HG03280 (cell line): ENCODE results near the gene ISLR2.
"Not testable (repeated sequence)": the region's sequence is repeated elsewhere in the genome, so short reads cannot be mapped to it uniquely, and the experiment has no call there.

ENCODE experiments used
- ATAC-seq: cut with Tn5 transposase; IDR thresholded peaks from one replicate; pipeline ENCODE4 v1.9.1; 2021; ENCODE audit warnings: mild to moderate bottlenecking, moderate library complexity; ENCODE audit not compliant: unreplicated experiment

ISLR2 gene

GRCh38 chr15:74156678-74157411 lies 26.5 kb downstream of the ISLR2 start:
- no peak for ATAC-seq

DNA sequence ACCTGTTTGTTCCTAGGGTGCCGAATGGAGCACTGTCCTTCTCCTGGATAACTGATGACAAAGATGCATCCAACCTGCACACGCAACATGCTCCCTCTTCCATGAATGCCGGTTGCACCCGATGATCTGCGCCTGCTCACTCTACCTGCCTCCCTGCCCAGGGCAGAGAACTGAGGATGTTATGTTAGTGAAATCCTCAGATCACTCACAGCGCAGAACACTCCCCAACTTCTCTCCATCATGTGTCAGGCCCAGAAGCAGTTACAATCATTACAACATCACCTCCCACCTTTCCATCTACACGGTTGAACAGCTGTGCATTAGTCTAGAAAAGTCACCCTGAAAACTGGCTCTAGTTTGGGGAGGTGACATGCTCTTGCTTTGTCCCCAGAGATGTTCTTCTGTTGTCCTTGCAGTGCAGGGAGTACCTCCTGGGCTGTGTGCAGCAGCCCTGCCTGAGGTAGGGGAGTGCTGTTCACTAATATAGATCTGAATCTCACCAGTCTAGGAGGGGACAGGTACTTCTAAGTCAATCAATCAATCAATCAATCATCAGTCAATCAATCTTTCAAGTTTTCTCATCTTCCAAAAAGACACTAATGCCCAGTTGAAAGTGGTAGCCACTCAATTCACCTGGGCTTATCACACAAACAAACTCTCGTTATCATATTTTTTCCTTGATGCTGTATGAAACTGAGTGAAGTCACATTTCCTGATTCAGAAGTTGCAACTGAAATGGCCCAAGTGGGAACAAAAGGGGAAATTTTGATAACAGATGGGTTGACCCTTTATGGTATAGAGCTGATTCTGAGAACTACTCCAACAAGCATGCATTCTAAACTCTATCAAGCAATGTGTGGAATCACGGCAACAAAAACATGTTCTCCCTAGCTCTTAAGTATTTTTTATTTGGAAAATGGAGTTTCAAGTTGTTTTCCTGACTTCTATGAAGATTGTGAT lies 27.8 kb downstream of the ISLR2 start:
- ATAC-seq, result no peak

DNA sequence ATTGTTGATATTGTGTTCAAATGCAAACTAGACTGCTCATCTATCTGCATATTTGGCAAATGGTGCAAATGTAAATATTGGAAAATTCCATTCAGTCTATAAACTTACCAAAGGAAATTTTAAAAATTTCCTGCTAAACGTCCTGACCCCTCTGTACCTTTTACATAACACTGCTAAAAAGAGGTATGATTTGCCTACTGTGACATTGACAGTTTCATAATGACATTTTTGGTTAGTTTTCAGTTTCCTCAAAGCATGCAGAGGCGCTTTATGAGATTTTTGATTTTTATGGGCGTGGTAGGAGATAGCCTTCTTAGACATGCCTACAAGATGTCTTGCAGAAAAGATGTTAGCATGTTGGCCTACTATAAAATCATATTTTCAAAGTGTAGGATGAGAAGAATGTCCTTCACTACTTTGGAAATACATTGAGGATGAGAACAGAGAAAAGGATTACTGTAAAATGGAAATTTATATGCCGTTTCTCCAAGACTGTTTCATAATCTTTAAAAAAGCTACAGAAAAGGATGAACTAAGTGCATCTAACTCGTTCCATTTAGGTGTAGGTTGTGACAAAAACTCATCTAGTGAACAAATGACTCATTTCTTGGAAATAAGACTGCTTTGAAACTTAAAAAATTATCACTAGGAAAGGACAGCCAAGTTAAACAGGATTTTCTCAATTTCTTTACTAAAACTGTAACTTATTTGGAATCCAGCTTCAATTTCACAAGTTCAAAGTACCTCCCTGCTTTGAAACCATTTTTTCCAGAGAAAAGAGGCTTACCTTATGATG lies 28.7 kb downstream of the ISLR2 start:
- peak; percentile 80 for ATAC-seq

GRCh38 chr15:74159773-74160172 lies 29.4 kb downstream of the ISLR2 start:
- ATAC-seq, result no peak

DNA sequence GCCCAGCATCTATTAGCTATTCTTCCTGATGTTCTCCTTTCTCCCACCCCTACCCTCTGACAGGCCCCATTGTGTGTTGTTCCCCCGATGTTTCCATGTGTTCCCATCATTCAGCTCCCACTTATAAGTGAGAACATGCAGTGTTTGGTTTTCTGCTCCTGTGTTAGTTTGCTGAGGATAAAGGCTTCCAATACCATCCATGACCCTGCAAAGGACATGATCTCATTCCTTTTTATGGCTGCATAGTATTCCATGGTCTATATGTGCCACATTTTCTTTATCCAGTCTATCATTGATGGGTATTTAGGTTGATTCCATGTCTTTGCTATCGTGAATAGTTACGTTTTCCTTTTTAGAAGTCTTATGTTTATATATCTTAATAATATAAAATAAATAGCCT lies 30.0 kb downstream of the ISLR2 start:
- not testable (repeated sequence) for ATAC-seq

- not testable (repeated sequence) for ATAC-seq
Observed at GRCh38 chr15:74162195-74162536, 31.8 kb downstream of the ISLR2 start.

GRCh38 chr15:74165461-74165860 lies 35.1 kb downstream of the ISLR2 start:
- no peak for ATAC-seq

DNA sequence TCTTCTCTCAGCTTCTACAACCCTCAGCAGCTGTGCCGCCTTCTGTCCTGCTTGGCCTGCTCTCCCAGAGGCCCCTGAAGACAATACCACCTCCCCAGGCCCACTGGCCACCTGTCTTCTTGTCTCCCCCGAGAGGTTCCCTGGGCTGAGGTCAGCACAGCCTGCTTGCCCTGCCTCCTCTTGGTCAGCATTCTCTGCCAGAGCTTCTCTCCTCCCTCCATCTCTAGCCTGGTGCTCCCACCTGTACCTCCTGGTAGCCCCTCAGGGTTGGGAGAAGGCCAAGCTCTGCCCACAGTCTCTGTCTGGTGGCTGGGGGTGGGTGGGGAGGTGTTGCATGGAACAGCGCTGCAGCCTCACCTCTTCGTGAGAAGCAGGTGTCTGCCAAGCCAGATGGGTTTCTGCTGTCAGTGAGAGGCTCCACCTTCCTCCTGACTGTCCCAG lies 37.5 kb downstream of the ISLR2 start:
- no peak for ATAC-seq

DNA sequence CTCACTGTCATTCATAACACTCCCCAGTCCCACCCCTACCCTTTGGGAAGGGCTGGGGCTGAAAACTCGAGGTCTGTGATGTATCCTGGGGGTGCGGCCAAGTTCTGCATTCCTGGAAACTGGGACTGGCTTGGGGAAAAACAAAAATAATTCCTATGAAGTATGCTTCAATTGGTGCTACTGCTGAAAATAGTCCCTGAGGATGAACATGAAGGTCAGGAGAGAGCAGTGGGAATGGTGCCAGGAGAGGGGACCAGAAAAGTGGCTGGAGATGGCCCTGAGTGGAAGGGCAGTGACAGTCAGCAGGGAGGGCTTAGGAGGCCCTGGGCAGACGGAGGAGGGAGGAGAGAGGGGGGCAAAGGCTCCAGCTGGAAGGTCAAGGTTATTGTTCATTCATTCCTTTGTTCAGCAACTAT lies 38.3 kb downstream of the ISLR2 start:
- no peak for ATAC-seq

- ATAC-seq, result no peak
Observed at GRCh38 chr15:74170071-74170844, 39.9 kb downstream of the ISLR2 start.

DNA sequence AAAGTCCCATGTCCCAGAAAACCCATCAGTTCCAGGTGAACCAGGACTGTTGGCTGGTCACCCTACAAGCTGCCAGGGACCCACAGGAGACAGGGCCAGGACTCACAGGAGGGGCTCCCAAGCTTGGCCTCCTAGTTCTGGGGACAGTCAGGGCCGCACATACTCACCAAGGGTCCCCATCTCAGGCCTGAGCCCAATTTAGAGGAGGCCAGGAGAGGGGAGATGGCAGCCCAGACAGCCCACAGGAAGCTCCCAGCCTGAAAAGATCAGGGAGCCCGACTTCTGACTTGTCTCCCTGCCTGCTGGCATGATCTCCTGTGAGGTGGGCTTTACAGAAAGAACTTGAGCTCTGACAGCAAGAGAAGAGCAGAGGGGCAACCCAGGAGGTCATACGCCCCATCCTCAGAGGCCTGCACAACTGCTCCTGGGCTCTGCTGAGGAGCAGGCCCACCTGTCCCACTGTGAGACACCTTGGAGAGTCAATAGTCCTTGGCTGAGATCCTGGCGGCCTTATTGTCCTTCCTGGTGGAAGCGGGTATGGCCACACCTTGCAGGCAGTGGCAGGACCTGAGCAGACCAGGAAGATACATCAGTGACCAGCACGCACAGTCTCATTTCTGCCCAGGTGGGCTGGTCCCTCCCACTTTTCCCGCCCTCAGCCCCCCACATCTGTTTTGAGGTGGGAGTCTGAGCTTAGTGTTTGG lies 40.6 kb downstream of the ISLR2 start:
- ATAC-seq, result no peak

- no peak for ATAC-seq
Observed at GRCh38 chr15:74171965-74172541, 41.7 kb downstream of the ISLR2 start.

DNA sequence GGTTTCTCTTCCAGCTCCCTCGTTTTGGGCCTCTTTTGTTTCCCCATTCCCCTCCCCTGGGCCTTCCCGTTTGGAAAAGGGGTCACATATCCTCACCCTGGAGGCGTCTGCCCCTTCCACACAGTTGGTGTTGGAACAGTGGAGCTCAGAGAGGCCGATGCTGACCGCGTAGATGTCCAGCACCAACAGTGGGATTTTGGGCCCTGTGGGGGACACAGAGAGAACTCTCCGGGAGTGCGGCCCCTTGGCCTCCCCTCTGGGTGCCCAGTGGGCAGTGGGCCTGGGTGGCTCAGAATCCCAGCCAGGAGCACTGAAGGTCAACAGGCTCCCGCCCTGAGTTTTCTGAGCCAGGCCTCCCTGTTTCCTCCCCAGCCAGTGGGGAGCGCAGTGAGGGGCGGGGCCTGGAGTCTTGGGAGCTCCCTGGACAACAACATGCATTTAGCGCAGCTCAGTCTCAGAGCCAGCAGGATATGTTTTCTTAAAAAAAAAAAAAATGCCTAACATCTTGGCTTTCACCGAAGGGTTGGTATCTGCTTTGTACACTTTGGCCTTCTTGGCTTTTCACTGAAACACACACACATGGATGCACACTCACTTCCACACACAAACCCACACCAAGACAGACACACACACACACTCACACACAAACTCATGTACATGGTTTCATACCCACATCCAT lies 42.5 kb downstream of the ISLR2 start:
- ATAC-seq, result no peak

DNA sequence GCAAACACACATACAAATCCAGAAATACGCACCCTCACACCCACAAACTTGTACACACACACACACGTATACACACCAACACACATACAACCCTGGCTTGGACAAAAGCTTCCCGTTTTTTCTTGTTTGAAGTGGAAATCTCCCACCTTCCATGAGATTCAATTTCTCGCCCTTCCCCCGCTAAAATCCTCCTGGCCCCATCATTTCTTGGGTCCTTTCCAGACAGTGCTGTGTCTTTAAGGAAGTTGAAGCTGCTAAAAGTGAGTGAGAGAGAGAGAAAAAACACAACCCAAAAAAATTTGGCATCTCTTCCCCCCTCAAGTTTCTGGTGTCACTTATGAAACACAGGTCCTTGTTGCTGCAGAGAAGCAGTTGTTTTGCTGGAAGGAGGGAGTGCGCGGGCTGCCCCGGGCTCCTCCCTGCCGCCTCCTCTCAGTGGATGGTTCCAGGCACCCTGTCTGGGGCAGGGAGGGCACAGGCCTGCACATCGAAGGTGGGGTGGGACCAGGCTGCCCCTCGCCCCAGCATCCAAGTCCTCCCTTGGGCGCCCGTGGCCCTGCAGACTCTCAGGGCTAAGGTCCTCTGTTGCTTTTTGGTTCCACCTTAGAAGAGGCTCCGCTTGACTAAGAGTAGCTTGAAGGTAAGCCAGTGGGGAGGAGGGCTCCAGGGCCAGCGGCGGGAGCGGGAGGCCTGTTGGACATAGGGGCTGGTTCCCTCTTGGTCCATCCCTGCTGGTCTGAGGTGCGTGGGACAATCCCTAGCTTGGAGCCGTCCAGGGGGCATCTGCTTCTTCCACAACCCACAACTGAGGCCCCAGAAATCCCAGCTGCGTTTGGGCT lies 43.2 kb downstream of the ISLR2 start, which contains the start of gene ISLR:
ISLR (plus strand) TSS at position 331 of the 839 bp plus-strand sequence. CDS start 1,149 bp downstream, outside the sequence.
- no peak for ATAC-seq

DNA sequence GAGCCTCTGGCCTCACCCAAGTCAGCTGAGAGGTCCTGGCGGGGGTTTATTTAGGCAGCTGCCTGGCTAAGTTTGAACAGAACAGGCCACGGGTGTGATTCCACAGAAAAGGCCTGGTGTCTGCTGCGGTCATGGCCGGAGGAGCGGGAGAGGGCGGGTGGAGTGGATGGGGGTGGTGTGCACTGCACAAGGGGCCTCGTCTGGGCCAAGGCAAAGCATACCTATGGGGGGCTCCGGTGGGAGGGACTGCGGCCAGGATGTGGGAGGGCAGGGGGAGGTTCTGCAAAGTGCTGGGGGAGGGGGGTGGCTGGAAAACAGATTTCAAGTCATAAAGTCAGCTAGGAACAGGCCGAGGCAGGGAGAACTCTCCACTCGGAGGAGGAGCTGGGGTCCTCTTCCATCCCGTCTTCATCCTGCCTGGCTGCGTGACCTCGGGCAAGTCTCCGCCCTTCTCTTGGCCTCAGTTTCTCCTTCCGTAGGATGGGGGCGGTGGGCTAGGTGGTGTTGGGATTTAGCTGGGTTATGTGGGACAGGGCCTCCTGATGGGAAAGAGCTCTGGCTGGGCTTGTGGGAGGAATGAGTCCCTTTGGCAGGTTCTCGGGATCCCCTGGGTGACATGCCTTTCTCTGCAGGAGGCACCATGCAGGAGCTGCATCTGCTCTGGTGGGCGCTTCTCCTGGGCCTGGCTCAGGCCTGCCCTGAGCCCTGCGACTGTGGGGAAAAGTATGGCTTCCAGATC lies 44.0 kb downstream of the ISLR2 start:
- ATAC-seq, result no peak

DNA sequence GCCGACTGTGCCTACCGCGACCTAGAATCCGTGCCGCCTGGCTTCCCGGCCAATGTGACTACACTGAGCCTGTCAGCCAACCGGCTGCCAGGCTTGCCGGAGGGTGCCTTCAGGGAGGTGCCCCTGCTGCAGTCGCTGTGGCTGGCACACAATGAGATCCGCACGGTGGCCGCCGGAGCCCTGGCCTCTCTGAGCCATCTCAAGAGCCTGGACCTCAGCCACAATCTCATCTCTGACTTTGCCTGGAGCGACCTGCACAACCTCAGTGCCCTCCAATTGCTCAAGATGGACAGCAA lies 44.5 kb downstream of the ISLR2 start:
- no peak for ATAC-seq
